Caki2 (cell line): ENCODE data around the gene GSTM3. TPM values are rescaled to one million over a fixed set of nuclear protein-coding genes. Genes with fewer than 3 reads are reported as not detected.
"Not testable (repeated sequence)": the region's sequence is repeated elsewhere in the genome, so short reads cannot be mapped to it uniquely, and the experiment has no call there.

Source experiments
- DNase-seq: peaks from one replicate; pipeline ENCODE4 v3.0.0-alpha.2; 2015; ENCODE audit warnings: low read depth
- in situ Hi-C: cut with HindIII; loops from 2 replicates; pipeline ENCODE4 v1.10.0; 2016; ENCODE audit warnings: low sequenced_read_pairs, low pct_unique_long_range_greater_than_20kb, mixed read lengths
- total RNA-seq: library from RNA; depleted of rRNA; stranded (reverse); fragments of >200 nt; shearing (Covaris generic); gene quantifications from 2 replicates; pipeline ENCODE4 v1.2.3, GENCODE V29; 2014; ENCODE audit warnings: low replicate concordance

GSTM3 gene
- total RNA-seq, 1 experiment from 2014 or later, result 119 TPM

- DNase-seq, result no peak
- in situ Hi-C loops, result no loop called here
Measured at GRCh38 chr1:109764561-109765482, 24.0 kb upstream of the GSTM3 start.

GRCh38 chr1:109763646-109764415 lies 23.0 kb upstream of the GSTM3 start, which contains the start of gene EPS8L3:
EPS8L3 (minus strand) TSS chr1:109763923; CDS start chr1:109761749, 2,174 bp downstream.
- no peak for DNase-seq
- in situ Hi-C loops, result no loop called here

GRCh38 chr1:109762821-109763645 lies 22.2 kb upstream of the GSTM3 start:
- in situ Hi-C loops, result no loop called here
- DNase-seq, result no peak

GRCh38 chr1:109762039-109762585 lies 21.3 kb upstream of the GSTM3 start:
- in situ Hi-C loops, result no loop called here
- no peak for DNase-seq

- in situ Hi-C loops, result no loop called here
- no peak for DNase-seq
Measured at GRCh38 chr1:109761227-109762038, 20.6 kb upstream of the GSTM3 start.

GRCh38 chr1:109760581-109761226 lies 19.9 kb upstream of the GSTM3 start:
- no peak for DNase-seq
- in situ Hi-C loops, result no loop called here

GRCh38 chr1:109759513-109760334 lies 18.9 kb upstream of the GSTM3 start:
- in situ Hi-C loops, result no loop called here
- DNase-seq, result no peak

- in situ Hi-C loops, result no loop called here
- DNase-seq, result no peak
Measured at GRCh38 chr1:109757936-109758786, 17.3 kb upstream of the GSTM3 start.

- in situ Hi-C loops, result no loop called here
- DNase-seq, result no peak
Measured at GRCh38 chr1:109756848-109757521, 16.1 kb upstream of the GSTM3 start.

GRCh38 chr1:109756325-109756724 lies 15.5 kb upstream of the GSTM3 start:
- DNase-seq, in situ Hi-C loops: not testable (repeated sequence)

GRCh38 chr1:109754738-109755137 lies 13.9 kb upstream of the GSTM3 start:
- DNase-seq, result no peak
- in situ Hi-C loops, result no loop called here

GRCh38 chr1:109751531-109752260 lies 10.9 kb upstream of the GSTM3 start:
- no peak for DNase-seq
- in situ Hi-C loops, result no loop called here

GRCh38 chr1:109750920-109751319 lies 10.1 kb upstream of the GSTM3 start:
- in situ Hi-C loops, result no loop called here
- no peak for DNase-seq

GRCh38 chr1:109750241-109750882 lies 9.5 kb upstream of the GSTM3 start:
- in situ Hi-C loops, result no loop called here
- no peak for DNase-seq
